ENCODE measurements around the gene NHSL2. TPM values are rescaled to one million over a fixed set of nuclear protein-coding genes. Genes with fewer than 3 reads are reported as not detected.

The NHSL2 gene
- total RNA-seq, 1 experiment from 2014 or later = 0.07 TPM

DNA sequence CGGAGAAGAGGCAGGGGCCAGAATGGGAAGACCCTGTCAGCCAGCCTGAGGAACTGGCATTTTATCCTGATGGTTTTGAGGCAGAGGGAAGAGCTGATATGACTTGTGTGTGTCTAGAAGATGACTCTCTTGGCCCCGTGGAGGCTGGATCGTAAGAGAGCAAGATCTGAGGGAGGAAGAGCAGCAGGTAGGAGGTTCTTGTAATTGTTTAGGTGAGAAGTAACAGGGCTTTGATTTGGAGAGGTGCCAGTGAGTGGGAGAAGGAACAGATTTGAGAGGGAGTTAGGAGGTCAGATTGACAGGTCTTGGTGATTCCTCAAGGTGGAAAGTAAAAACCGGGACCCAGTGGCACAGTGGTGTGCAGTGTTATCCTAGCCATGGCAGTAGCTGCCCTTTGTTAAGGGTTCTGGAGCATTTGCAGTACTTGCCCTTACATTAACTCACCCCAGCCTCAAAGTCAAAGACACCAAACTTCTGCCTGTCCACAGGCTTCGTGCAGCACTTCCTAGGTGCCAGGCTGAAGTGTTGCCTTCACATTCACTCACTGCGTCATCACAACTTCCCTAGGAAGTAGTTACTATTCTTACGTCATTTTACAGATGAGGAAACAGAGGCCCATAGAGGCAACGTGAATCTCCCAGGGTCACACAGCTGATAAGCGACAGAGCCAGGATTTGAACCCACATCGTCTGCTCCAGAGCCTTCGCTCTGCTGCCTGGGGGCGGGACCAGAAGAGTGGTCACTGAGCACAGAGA is 197.4 kb downstream of the NHSL2 start:
- H3K9ac ChIP-seq (ENCODE audit: low read length) = no peak overlapping the region
- ATAC-seq (no peak), DNase-seq (no peak)
- CTCF ChIA-PET = no interaction called here
- POLR2A ChIA-PET (ENCODE audit: unreplicated experiment) = no interaction called here
- H3K4me3 ChIP-seq (ENCODE audit: low read length) = no peak overlapping the region
- H4K20me1 ChIP-seq (ENCODE audit: low read length) = no peaks in the 10 kb centered on the region
- no TSS peak for BruUV-seq (replicated peaks)
- no peaks in the 10 kb centered on the region for H3K4me1 ChIP-seq (ENCODE audit: insufficient read depth, low read length)
- H3K79me2 ChIP-seq (ENCODE audit: low read length) = no peaks in the 10 kb centered on the region
- H3K27ac ChIP-seq (ENCODE audit: low read length) = no peak overlapping the region
- intact Hi-C loops (cut with micrococcal nuclease) = no loop called here
- TF ChIP-seq EZH2 (IDR thresholded peaks at IDR 0.05; ENCODE audit: low read length, unreplicated experiment) (no peak), EZH2phosphoT487 (IDR thresholded peaks at IDR 0.05; ENCODE audit: borderline replicate concordance, low read length) (no peak), CTCF (conservative IDR thresholded peaks at IDR 0.05; ENCODE audit: low read depth, low read length) (no peak)
- no peak overlapping the region for H2AFZ ChIP-seq (ENCODE audit: low read length)
- H3K4me2 ChIP-seq (ENCODE audit: low read length) = no peak overlapping the region
- no peaks in the 10 kb centered on the region for H3K9me3 ChIP-seq (ENCODE audit: low read length)
- H3K27me3 ChIP-seq (ENCODE audit: low read length) = no peaks in the 10 kb centered on the region
- no peaks in the 10 kb centered on the region for H3K36me3 ChIP-seq (ENCODE audit: low read depth, low read length)
- no peaks in the 10 kb centered on the region for H3F3A ChIP-seq (ENCODE audit: low read length, unreplicated experiment)
- H3K9me2 ChIP-seq (replicated peaks; ENCODE audit: low read length) = no peaks in the 10 kb centered on the region

DNA sequence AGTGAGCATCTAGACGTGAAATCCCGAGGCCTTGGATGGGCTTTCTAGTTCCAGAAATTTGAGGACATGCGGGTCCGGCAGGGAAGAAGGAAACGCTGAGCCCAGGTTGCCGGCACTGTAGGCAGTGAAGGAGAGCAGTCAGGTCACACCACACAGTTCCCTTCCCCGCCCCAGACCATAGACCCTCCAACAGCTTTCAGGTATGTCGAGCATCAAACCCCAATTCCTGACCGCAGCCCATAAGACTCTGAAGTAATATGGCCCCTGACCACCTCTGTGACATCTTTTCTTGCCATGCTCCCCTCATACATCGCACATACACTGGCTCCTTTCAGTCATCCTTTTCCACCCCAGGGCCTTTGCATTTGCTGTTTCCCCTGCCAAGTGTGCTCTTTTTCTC is 198.0 kb downstream of the NHSL2 start:
- Histone ChIP-seq H3K9ac (ENCODE audit: low read length) (no peak overlapping the region), H3K27me3 (ENCODE audit: low read length) (no peaks in the 10 kb centered on the region), H4K20me1 (ENCODE audit: low read length) (no peaks in the 10 kb centered on the region), H3K79me2 (ENCODE audit: low read length) (no peaks in the 10 kb centered on the region), H3K4me3 (ENCODE audit: low read length) (no peak overlapping the region), H3K9me3 (ENCODE audit: low read length) (no peaks in the 10 kb centered on the region), H3K27ac (ENCODE audit: low read length) (no peak overlapping the region), H3F3A (ENCODE audit: low read length, unreplicated experiment) (no peaks in the 10 kb centered on the region), H3K4me1 (ENCODE audit: insufficient read depth, low read length) (no peaks in the 10 kb centered on the region), H3K9me2 (replicated peaks; ENCODE audit: low read length) (no peaks in the 10 kb centered on the region), H3K4me2 (ENCODE audit: low read length) (no peak overlapping the region), H2AFZ (ENCODE audit: low read length) (no peak overlapping the region), H3K36me3 (ENCODE audit: low read depth, low read length) (no peaks in the 10 kb centered on the region)
- intact Hi-C loops (cut with micrococcal nuclease) = no loop called here
- DNase-seq (no peak), ATAC-seq (no peak)
- POLR2A ChIA-PET (ENCODE audit: unreplicated experiment) = no interaction called here
- CTCF ChIA-PET = no interaction called here
- BruUV-seq (replicated peaks) = no TSS peak
- no peak for TF ChIP-seq CTCF (conservative IDR thresholded peaks at IDR 0.05; ENCODE audit: low read depth, low read length)
- no peak for TF ChIP-seq EZH2phosphoT487 (IDR thresholded peaks at IDR 0.05; ENCODE audit: borderline replicate concordance, low read length)
- no peak for TF ChIP-seq EZH2 (IDR thresholded peaks at IDR 0.05; ENCODE audit: low read length, unreplicated experiment)

DNA sequence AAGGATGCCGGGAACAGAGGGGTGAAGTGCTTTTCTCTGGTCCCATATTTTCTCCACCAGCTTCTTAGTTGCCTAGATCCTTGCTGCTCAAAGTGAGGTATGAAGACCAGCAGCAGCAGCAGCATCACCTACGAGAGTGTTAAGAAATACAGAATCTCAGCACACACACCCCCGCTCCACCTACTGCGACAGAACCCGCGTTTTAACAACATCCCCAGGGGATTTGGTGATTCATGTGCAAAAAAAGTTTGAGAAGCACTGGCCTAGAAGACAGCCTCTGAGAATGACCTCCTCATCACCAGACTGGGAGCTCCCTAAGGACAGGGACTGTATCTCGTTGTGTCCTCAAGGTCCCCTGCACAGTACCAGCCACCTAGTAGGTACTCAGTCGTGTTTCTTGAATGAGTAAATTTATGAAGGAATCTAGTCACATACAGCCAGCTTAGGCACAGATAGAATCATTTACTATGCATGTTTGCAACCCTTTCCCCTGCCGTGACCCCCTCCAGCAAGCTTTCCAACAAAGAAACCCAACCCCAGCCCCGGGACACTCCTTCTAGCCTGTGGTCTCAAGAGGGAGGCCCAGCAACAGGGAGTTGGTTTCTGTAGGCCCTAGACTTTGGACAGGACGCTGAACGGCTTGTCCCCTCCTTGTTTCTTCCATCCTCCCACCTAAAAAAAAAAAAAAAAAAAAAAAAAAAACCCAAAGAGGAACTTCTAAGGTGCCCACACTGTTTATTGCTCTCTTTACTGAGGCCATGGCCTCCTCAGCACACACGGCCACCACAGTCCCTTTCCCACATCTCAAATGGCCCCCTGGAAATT is 199.6 kb downstream of the NHSL2 start:
- no peak overlapping the region for H3K4me3 ChIP-seq (ENCODE audit: low read length)
- intact Hi-C loops (cut with micrococcal nuclease) = no loop called here
- ATAC-seq (no peak), DNase-seq (no peak)
- no peak overlapping the region for H2AFZ ChIP-seq (ENCODE audit: low read length)
- H3K36me3 ChIP-seq (ENCODE audit: low read depth, low read length) = no peaks in the 10 kb centered on the region
- no peak overlapping the region for H3K9ac ChIP-seq (ENCODE audit: low read length)
- H3K9me2 ChIP-seq (replicated peaks; ENCODE audit: low read length) = no peaks in the 10 kb centered on the region
- no peaks in the 10 kb centered on the region for H4K20me1 ChIP-seq (ENCODE audit: low read length)
- H3K4me1 ChIP-seq (ENCODE audit: insufficient read depth, low read length) = no peaks in the 10 kb centered on the region
- H3K79me2 ChIP-seq (ENCODE audit: low read length) = no peaks in the 10 kb centered on the region
- H3F3A ChIP-seq (ENCODE audit: low read length, unreplicated experiment) = no peaks in the 10 kb centered on the region
- H3K27ac ChIP-seq (ENCODE audit: low read length) = no peak overlapping the region
- BruUV-seq (replicated peaks) = no TSS peak
- ChIA-PET CTCF (no interaction called here), POLR2A (ENCODE audit: unreplicated experiment) (no interaction called here)
- H3K27me3 ChIP-seq (ENCODE audit: low read length) = no peaks in the 10 kb centered on the region
- TF ChIP-seq EZH2 (IDR thresholded peaks at IDR 0.05; ENCODE audit: low read length, unreplicated experiment) (no peak), CTCF (conservative IDR thresholded peaks at IDR 0.05; ENCODE audit: low read depth, low read length) (no peak), EZH2phosphoT487 (IDR thresholded peaks at IDR 0.05; ENCODE audit: borderline replicate concordance, low read length) (no peak)
- no peaks in the 10 kb centered on the region for H3K9me3 ChIP-seq (ENCODE audit: low read length)
- H3K4me2 ChIP-seq (ENCODE audit: low read length) = no peak overlapping the region
